Activated B cell treated with CpG ODN at 0.5 μM for 24 hours (primary cell): Measurements from ENCODE around the gene ARAF. TPM values are rescaled to one million over a fixed set of nuclear protein-coding genes. Genes with fewer than 3 reads are reported as not detected.

Experiments
- ATAC-seq: fragments of 200-7000 bp; cut with Tn5 transposase; one replicate; pipeline ENCODE4 v1.10.0; 2021; ENCODE audit warnings: low read depth, mild to moderate bottlenecking, moderate library complexity
- CTCF ChIA-PET: fragments of 350-600 bp; sonication (Branson Sonifier 250); formaldehyde crosslinking; loops from one replicate; lab custom pipeline; 2021; ENCODE audit warnings: antibody characterized with exemption; lab: Charles Lee
- POLR2A ChIA-PET: fragments of 350-600 bp; sonication (Branson Sonifier 250); formaldehyde crosslinking; loops from one replicate; lab custom pipeline; 2021; ENCODE audit warnings: antibody characterized with exemption; lab: Charles Lee
- DNase-seq: peaks from one replicate; pipeline ENCODE4 v3.0.0; 2022
- H3K27ac Mint-ChIP-seq: one replicate; pipeline ENCODE4 v1.8.0; 2020; ENCODE audit warnings: mixed read lengths
- H3K27me3 Mint-ChIP-seq: one replicate; pipeline ENCODE4 v1.8.0; 2021; ENCODE audit warnings: mixed read lengths
- H3K36me3 Mint-ChIP-seq: one replicate; pipeline ENCODE4 v1.8.0; 2021; ENCODE audit warnings: low read depth, mixed read lengths
- H3K4me1 Mint-ChIP-seq: one replicate; pipeline ENCODE4 v1.8.0; 2021; ENCODE audit warnings: mixed read lengths
- H3K4me3 Mint-ChIP-seq: one replicate; pipeline ENCODE4 v1.8.0; 2020; ENCODE audit warnings: mild to moderate bottlenecking, mixed read lengths
- H3K9me3 Mint-ChIP-seq: one replicate; pipeline ENCODE4 v1.8.0; 2020; ENCODE audit warnings: mixed read lengths
- CTCF ChIP-seq: fragments of 200-600 bp; IDR thresholded peaks from one replicate; pipeline ENCODE4 v1.8.0; 2022; ENCODE audit warnings: antibody characterized with exemption, mild to moderate bottlenecking
- intact Hi-C: fragments of 100-400 bp; cut with micrococcal nuclease; formaldehyde crosslinking; loops from one replicate; pipeline ENCODE4 v1.15.1; 2024
- total RNA-seq: library from RNA; stranded (reverse); gene quantifications from 2 replicates; pipeline ENCODE4 v1.2.3, GENCODE V29; 2022

The ARAF gene
- total RNA-seq, 1 donor from 2014 or later: 108 TPM

DNA sequence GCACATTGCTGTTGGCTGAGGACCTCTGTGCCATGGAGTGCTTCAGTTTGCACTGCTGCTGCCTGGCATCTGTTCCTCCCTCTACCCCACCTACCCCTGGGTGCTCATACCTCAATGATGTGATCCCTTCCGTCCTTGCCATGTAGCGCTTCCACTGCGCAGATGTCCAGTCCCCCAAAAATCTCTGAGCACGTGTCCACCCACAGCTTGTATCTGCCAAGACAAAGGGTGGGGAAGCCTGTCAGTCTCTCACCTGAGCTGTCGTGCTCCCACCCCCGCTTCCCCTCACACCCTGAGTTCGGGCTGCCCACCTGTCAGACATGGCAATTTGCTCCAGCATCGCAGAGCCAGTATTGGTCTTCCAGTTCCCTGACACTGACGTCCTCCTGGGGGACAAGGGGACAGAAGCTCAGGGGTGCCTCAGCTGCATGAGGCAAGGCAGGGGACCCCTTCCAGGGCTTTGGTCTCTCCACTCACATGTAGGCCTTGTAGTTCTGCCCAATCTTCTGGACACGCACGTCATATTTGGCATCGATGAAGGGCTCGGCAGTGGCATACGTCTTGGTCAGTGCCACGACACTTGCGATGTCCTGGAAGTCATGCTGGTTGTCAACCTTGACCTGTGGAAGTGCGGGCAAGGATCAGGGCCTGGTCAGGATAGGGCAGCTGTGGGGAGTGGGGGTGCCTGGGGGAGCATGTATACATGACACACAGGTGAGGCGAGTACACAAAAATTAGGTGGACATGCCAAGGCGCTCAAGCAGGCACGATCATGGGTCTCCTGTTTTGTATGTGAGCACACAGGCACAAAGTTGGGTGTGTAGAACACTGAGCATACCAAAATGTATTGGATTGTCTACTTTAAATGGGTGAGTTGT, 15.3 kb downstream of the ARAF start:
- CTCF ChIA-PET: no interaction called here
- intact Hi-C loops: no loop called here
- ATAC-seq (no peak), DNase-seq (no peak)
- no peak overlapping the region for H3K27ac Mint-ChIP-seq
- H3K4me1 Mint-ChIP-seq: peaks cover 11% of the 10 kb centered on the region
- POLR2A ChIA-PET: no interaction called here
- H3K27me3 Mint-ChIP-seq: peaks cover 4% of the 10 kb centered on the region
- no peak for TF ChIP-seq CTCF
- H3K36me3 Mint-ChIP-seq: peaks cover 11% of the 10 kb centered on the region
- H3K9me3 Mint-ChIP-seq: no peaks in the 10 kb centered on the region
- no peak overlapping the region for H3K4me3 Mint-ChIP-seq

- POLR2A ChIA-PET: no interaction called here
- H3K4me3 Mint-ChIP-seq: no peak overlapping the region
- H3K27ac Mint-ChIP-seq: no peak overlapping the region
- ATAC-seq: no peak
- H3K36me3 Mint-ChIP-seq: no peaks in the 10 kb centered on the region
- DNase-seq: no peak
- peaks cover 18% of the 10 kb centered on the region for H3K4me1 Mint-ChIP-seq
- H3K9me3 Mint-ChIP-seq: no peaks in the 10 kb centered on the region
- H3K27me3 Mint-ChIP-seq: peaks cover 4% of the 10 kb centered on the region
- no peak for TF ChIP-seq CTCF
- CTCF ChIA-PET: no interaction called here
- intact Hi-C loops: no loop called here
Measured at GRCh38 chrX:47577424-47577823, 16.4 kb downstream of the ARAF start.

DNA sequence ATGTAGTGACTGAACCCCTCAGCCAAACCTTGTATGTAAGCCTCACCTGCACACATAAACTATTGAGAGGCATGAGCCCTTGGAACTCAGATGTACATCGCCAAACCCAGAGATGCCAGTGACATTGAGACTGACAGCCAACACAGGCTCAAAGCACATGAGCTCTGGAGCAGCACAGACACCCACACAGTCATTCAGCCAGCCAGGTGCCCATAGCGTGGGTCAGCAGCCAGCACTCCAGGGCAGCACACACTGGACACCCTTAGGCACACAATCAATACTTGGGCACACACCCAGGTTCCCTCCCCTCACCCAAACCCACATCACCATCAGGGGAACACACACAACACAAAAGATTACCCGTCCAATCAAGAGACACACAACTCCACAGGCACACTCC, 16.9 kb downstream of the ARAF start:
- peaks cover 18% of the 10 kb centered on the region for H3K4me1 Mint-ChIP-seq
- H3K27ac Mint-ChIP-seq: no peak overlapping the region
- H3K4me3 Mint-ChIP-seq: no peak overlapping the region
- DNase-seq: no peak
- TF ChIP-seq CTCF: no peak
- peaks cover 4% of the 10 kb centered on the region for H3K27me3 Mint-ChIP-seq
- intact Hi-C loops: no loop called here
- POLR2A ChIA-PET: no interaction called here
- H3K36me3 Mint-ChIP-seq: no peaks in the 10 kb centered on the region
- CTCF ChIA-PET: no interaction called here
- H3K9me3 Mint-ChIP-seq: no peaks in the 10 kb centered on the region
- ATAC-seq: no peak

GRCh38 chrX:47578692-47579091, 17.7 kb downstream of the ARAF start:
- ATAC-seq: no peak

More at GRCh38 chrX:47578692-47579091, 17.7 kb downstream of the ARAF start:
- no peak overlapping the region for H3K4me3 Mint-ChIP-seq
- DNase-seq: no peak
- no peak overlapping the region for H3K27ac Mint-ChIP-seq
- CTCF ChIA-PET: no interaction called here
- peaks cover 14% of the 10 kb centered on the region for H3K4me1 Mint-ChIP-seq
- intact Hi-C loops: no loop called here
- no peak for TF ChIP-seq CTCF
- no peaks in the 10 kb centered on the region for H3K36me3 Mint-ChIP-seq
- POLR2A ChIA-PET: no interaction called here
- no peaks in the 10 kb centered on the region for H3K9me3 Mint-ChIP-seq
- H3K27me3 Mint-ChIP-seq: no peaks in the 10 kb centered on the region
